OCI-LY1 (cell line): ENCODE data around the gene ADORA2A.

Source experiments
- H2AFZ ChIP-seq: fragments of 200-600 bp; sonication (generic), shearing (Covaris generic); 2 replicates; pipeline ENCODE4 v1.6.0; 2014; ENCODE audit warnings: antibody characterized with exemption, mild to moderate bottlenecking, low read length
- H3F3A ChIP-seq: fragments of 200-600 bp; sonication (generic), shearing (Covaris generic); 2 replicates; pipeline ENCODE4 v1.6.0; 2014; ENCODE audit warnings: mild to moderate bottlenecking, antibody characterized with exemption, low read length, moderate library complexity; ENCODE audit not compliant: insufficient read depth
- H3K27ac ChIP-seq: fragments of 200-600 bp; sonication (generic); 2 replicates; pipeline ENCODE4 v1.5.1; 2014; ENCODE audit warnings: low read length, mixed run types, mild to moderate bottlenecking, low read depth; ENCODE audit not compliant: poor library complexity, severe bottlenecking
- H3K27me3 ChIP-seq: fragments of 200-600 bp; sonication (generic); 2 replicates; pipeline ENCODE4 v1.6.0; 2014; ENCODE audit warnings: antibody characterized with exemption, mild to moderate bottlenecking, low read length, moderate library complexity; ENCODE audit not compliant: insufficient read depth
- H3K36me3 ChIP-seq: fragments of 200-600 bp; sonication (generic); 2 replicates; pipeline ENCODE4 v1.6.1; 2014; ENCODE audit warnings: mild to moderate bottlenecking, antibody characterized with exemption, low read length, moderate library complexity, mixed read lengths; ENCODE audit not compliant: insufficient read depth
- H3K4me1 ChIP-seq: fragments of 200-600 bp; sonication (generic); 2 replicates; pipeline ENCODE4 v1.5.1; 2014; ENCODE audit warnings: mild to moderate bottlenecking, low read length, moderate library complexity; ENCODE audit not compliant: insufficient read depth, severe bottlenecking
- H3K4me2 ChIP-seq: fragments of 200-600 bp; sonication (generic), shearing (Covaris generic); 2 replicates; pipeline ENCODE4 v1.6.1; 2014; ENCODE audit warnings: low read length
- H3K4me3 ChIP-seq: fragments of 200-600 bp; sonication (generic); 2 replicates; pipeline ENCODE4 v1.5.1; 2014; ENCODE audit warnings: low read length, low read depth, mild to moderate bottlenecking, mixed read lengths; ENCODE audit not compliant: poor library complexity, severe bottlenecking
- H3K79me2 ChIP-seq: fragments of 200-600 bp; shearing (Covaris generic); 2 replicates; pipeline ENCODE4 v1.6.1; 2016; ENCODE audit warnings: mixed run types, low read length, mixed read lengths; ENCODE audit not compliant: insufficient read depth
- H3K9ac ChIP-seq: fragments of 200-600 bp; sonication (generic), shearing (Covaris generic); 2 replicates; pipeline ENCODE4 v1.6.1; 2014; ENCODE audit warnings: mild to moderate bottlenecking, low read length, mixed read lengths
- H3K9me2 ChIP-seq: fragments of 200-600 bp; sonication (generic), shearing (Covaris generic); 2 replicates; pipeline ENCODE4 v1.6.1; 2014; ENCODE audit warnings: low read depth, mild to moderate bottlenecking, low read length, mixed read lengths
- H3K9me3 ChIP-seq: fragments of 200-600 bp; shearing (Covaris generic); 2 replicates; pipeline ENCODE4 v1.6.1; 2014; ENCODE audit warnings: low read length, mixed read lengths
- H4K20me1 ChIP-seq: fragments of 200-600 bp; sonication (generic), shearing (Covaris generic); 2 replicates; pipeline ENCODE4 v1.6.0; 2016; ENCODE audit warnings: mild to moderate bottlenecking, low read length; ENCODE audit not compliant: insufficient read depth
- EZH2 ChIP-seq: fragments of 200-600 bp; sonication (generic), shearing (Covaris generic); IDR thresholded peaks from 2 replicates; pipeline ENCODE4 v1.8.0; 2017; ENCODE audit warnings: borderline replicate concordance, mixed run types, mild to moderate bottlenecking, antibody characterized with exemption, low read length, moderate library complexity, mixed read lengths
- TF ChIP-seq, protein P1 (sequence below): fragments of 200-600 bp; sonication (generic), shearing (Covaris generic); IDR thresholded peaks from 2 replicates; pipeline ENCODE4 v1.5.1; 2017; ENCODE audit warnings: mild to moderate bottlenecking, antibody characterized with exemption, low read length, moderate library complexity, mixed read lengths

ADORA2A gene

DNA sequence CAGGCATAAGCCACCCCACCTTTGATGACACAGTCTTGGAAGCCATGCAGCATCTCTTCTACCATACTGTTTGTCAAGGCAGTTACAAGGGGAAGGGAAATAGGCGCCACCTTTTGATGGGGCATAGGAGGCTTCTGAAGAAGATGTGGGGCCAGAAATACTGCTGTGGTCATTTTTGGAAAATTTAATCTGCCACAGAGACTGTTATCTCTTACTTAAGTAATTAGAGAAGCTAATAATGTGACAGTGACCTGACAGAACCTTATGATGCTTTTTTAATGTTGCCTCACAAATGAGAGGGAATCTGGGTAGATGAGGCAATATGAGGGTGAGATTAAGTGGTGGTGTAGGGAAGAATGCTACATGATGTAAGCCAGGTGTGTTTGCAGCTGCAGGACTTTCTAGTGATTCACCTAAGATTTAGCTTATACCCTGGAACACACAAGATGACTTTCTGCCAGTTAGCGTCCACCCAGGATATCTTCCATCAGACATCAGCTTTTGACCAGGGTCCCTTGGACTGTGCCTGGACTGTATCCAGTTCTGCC, 34.3 kb upstream of the ADORA2A start:
- Histone ChIP-seq H3K4me1 (peaks cover 15% of the 10 kb centered on the region), H3K27ac (no peak overlapping the region), H3K79me2 (no peaks in the 10 kb centered on the region), H3K9me3 (no peaks in the 10 kb centered on the region), H3K4me2 (no peak overlapping the region), H3K36me3 (peaks cover 41% of the 10 kb centered on the region; the same call in 1 of the 2 replicates), H3K9me2 (no peaks in the 10 kb centered on the region), H4K20me1 (no peaks in the 10 kb centered on the region), H3K9ac (no peak overlapping the region), H3K4me3 (no peak overlapping the region), H3F3A (no peaks in the 10 kb centered on the region), H3K27me3 (no peaks in the 10 kb centered on the region), H2AFZ (no peak overlapping the region)
- no peak for TF ChIP-seq EZH2
- TF ChIP-seq, protein P1, sequence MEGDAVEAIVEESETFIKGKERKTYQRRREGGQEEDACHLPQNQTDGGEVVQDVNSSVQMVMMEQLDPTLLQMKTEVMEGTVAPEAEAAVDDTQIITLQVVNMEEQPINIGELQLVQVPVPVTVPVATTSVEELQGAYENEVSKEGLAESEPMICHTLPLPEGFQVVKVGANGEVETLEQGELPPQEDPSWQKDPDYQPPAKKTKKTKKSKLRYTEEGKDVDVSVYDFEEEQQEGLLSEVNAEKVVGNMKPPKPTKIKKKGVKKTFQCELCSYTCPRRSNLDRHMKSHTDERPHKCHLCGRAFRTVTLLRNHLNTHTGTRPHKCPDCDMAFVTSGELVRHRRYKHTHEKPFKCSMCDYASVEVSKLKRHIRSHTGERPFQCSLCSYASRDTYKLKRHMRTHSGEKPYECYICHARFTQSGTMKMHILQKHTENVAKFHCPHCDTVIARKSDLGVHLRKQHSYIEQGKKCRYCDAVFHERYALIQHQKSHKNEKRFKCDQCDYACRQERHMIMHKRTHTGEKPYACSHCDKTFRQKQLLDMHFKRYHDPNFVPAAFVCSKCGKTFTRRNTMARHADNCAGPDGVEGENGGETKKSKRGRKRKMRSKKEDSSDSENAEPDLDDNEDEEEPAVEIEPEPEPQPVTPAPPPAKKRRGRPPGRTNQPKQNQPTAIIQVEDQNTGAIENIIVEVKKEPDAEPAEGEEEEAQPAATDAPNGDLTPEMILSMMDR: peak; percentile 5; the same call in 1 of the 2 replicates

DNA sequence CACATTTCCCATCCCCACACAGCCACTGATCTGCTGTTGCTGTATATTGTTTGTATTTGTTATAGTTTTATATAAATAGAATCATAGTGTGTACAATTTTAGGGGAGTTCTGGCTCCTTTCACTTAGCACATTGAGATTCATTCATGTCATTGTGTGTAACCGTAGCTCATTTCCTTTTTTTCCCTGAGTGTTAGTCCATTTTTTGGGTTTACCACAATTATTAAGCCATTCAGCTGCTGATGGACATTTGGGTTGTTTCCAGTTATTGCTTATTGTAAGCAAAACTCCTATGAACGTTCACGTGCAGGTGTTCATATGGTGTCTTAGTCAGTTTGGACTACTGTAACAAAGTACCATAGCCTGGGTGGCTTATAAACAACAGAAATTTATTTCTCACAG, 33.6 kb upstream of the ADORA2A start:
- Histone ChIP-seq H3F3A (no peaks in the 10 kb centered on the region), H3K4me1 (peaks cover 23% of the 10 kb centered on the region), H3K9me3 (no peaks in the 10 kb centered on the region), H2AFZ (no peak overlapping the region), H3K79me2 (no peaks in the 10 kb centered on the region), H3K27me3 (no peaks in the 10 kb centered on the region), H3K9me2 (no peaks in the 10 kb centered on the region), H4K20me1 (no peaks in the 10 kb centered on the region), H3K4me2 (no peak overlapping the region), H3K9ac (no peak overlapping the region), H3K36me3 (peaks cover 48% of the 10 kb centered on the region; the same call in 1 of the 2 replicates), H3K4me3 (no peak overlapping the region), H3K27ac (no peak overlapping the region)
- TF ChIP-seq EZH2: no peak
- TF ChIP-seq, protein P1: no peak

DNA sequence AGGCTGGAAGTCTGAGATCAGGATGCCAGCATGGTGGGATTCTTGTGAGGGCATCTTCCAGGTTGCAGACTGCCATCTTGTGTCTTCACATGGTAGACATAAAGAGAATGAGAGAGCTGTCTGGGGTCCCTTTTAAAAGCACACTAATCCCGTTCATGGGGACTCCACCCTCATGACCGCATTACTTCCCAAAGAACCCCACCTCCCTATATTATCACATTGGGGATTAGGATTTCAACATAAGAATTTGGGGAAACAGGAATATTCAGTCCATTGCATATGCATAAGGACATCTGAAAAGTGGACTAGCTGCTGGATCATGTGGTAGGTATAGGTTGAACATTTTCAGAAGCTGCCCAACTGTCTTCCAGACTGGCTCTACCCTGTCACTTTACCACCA, 33.1 kb upstream of the ADORA2A start:
- Histone ChIP-seq H3K9me2 (no peaks in the 10 kb centered on the region), H3K9me3 (no peaks in the 10 kb centered on the region), H4K20me1 (no peaks in the 10 kb centered on the region), H3K9ac (no peak overlapping the region), H3K27me3 (no peaks in the 10 kb centered on the region), H3K4me2 (no peak overlapping the region), H3K4me1 (peaks cover 27% of the 10 kb centered on the region), H3K36me3 (peaks cover 50% of the 10 kb centered on the region; the same call in 1 of the 2 replicates), H3F3A (no peaks in the 10 kb centered on the region), H2AFZ (no peak overlapping the region), H3K79me2 (no peaks in the 10 kb centered on the region), H3K4me3 (no peak overlapping the region), H3K27ac (no peak overlapping the region)
- TF ChIP-seq EZH2: no peak
- TF ChIP-seq, protein P1: no peak
